ENCODE data around the gene DDX31. TPM values are rescaled to one million over a fixed set of nuclear protein-coding genes. Genes with fewer than 3 reads are reported as not detected.

DDX31 gene
- total RNA-seq, 1 experiment from 2014 or later = 19.2 TPM

- Histone ChIP-seq H3K36me3 (ENCODE audit: low read depth) (no peaks in the 10 kb centered on the region; the same call in 1 of the 2 replicates), H3K27me3 (ENCODE audit: insufficient read depth, low read depth) (no peaks in the 10 kb centered on the region), H3F3A (ENCODE audit: insufficient read depth, low read depth) (peaks cover 12% of the 10 kb centered on the region), H3K9me2 (ENCODE audit: insufficient read depth) (no peaks in the 10 kb centered on the region), H3K27ac (no peak overlapping the region), H2AFZ (no peak overlapping the region), H3K79me2 (ENCODE audit: low read depth) (peaks cover 92% of the 10 kb centered on the region), H4K20me1 (ENCODE audit: insufficient read depth) (peaks cover 63% of the 10 kb centered on the region), H3K9me3 (ENCODE audit: insufficient read depth, low read depth) (no peaks in the 10 kb centered on the region), H3K4me1 (replicated peaks; ENCODE audit: insufficient read depth) (peaks cover 25% of the 10 kb centered on the region), H3K4me2 (peak overlapping the region; percentile 5; the same call in 1 of the 2 replicates), H3K4me3 (no peak overlapping the region)
- peak in 1 of 2 experiments; percentile 45 for DNase-seq
- ChIA-PET CTCF (interaction anchor here (0.7 kb wide), 1 partner anchor 1942 kb away, joined by 4 read pairs; no protein-coding TSS in a partner anchor), POLR2A (ENCODE audit: unreplicated experiment) (no interaction called here)
- BruUV-seq (replicated peaks) = no TSS peak
- intact Hi-C loops (cut with micrococcal nuclease; ENCODE audit: unreplicated experiment) = no loop called here
- TF ChIP-seq EZH2 (IDR thresholded peaks at IDR 0.05; ENCODE audit: low read depth) (no peak), CTCF (conservative IDR thresholded peaks at IDR 0.05) (peak; percentile 40; the same call in 1 of the 2 replicates)
Observed at GRCh38 chr9:132673355-132673754, 3.6 kb upstream of the DDX31 start.

GRCh38 chr9:132672413-132672690 is 2.6 kb upstream of the DDX31 start:
- ChIA-PET CTCF (no interaction called here), POLR2A (ENCODE audit: unreplicated experiment) (no interaction called here)
- no peak for TF ChIP-seq CTCF (conservative IDR thresholded peaks at IDR 0.05)
- no peak for TF ChIP-seq EZH2 (IDR thresholded peaks at IDR 0.05; ENCODE audit: low read depth)
- intact Hi-C loops (cut with micrococcal nuclease; ENCODE audit: unreplicated experiment) = no loop called here
- H3K4me1 ChIP-seq (replicated peaks; ENCODE audit: insufficient read depth) = peaks cover 25% of the 10 kb centered on the region
- no TSS peak for BruUV-seq (replicated peaks)
- no peaks in the 10 kb centered on the region for H3K27me3 ChIP-seq (ENCODE audit: insufficient read depth, low read depth)
- H3F3A ChIP-seq (ENCODE audit: insufficient read depth, low read depth) = peaks cover 12% of the 10 kb centered on the region
- H4K20me1 ChIP-seq (ENCODE audit: insufficient read depth) = peaks cover 53% of the 10 kb centered on the region
- no peak for DNase-seq
- no peaks in the 10 kb centered on the region for H3K36me3 ChIP-seq (ENCODE audit: low read depth)
- H3K9me2 ChIP-seq (ENCODE audit: insufficient read depth) = no peaks in the 10 kb centered on the region
- peak overlapping the region; percentile 90 for H3K4me2 ChIP-seq
- H2AFZ ChIP-seq = no peak overlapping the region
- no peaks in the 10 kb centered on the region for H3K9me3 ChIP-seq (ENCODE audit: insufficient read depth, low read depth)
- peaks cover 93% of the 10 kb centered on the region for H3K79me2 ChIP-seq (ENCODE audit: low read depth)
- no peak overlapping the region for H3K27ac ChIP-seq
- peak overlapping the region; percentile 85; the same call in 1 of the 2 replicates for H3K4me3 ChIP-seq

- H2AFZ ChIP-seq = no peak overlapping the region
- no peak for TF ChIP-seq CTCF (conservative IDR thresholded peaks at IDR 0.05)
- no peak for TF ChIP-seq EZH2 (IDR thresholded peaks at IDR 0.05; ENCODE audit: low read depth)
- H3K4me1 ChIP-seq (replicated peaks; ENCODE audit: insufficient read depth) = peaks cover 25% of the 10 kb centered on the region
- ChIA-PET CTCF (interaction anchor here (2.3 kb wide), 1 partner anchor 127 kb away, joined by 9 read pairs; no protein-coding TSS in a partner anchor), POLR2A (ENCODE audit: unreplicated experiment) (interaction anchor here (0.6 kb wide), 1 partner anchor 11 kb away, joined by 4 read pairs; no protein-coding TSS in a partner anchor)
- no TSS peak for BruUV-seq (replicated peaks)
- peak overlapping the region; percentile 85 for H3K4me3 ChIP-seq
- H3K27me3 ChIP-seq (ENCODE audit: insufficient read depth, low read depth) = no peaks in the 10 kb centered on the region
- no peak overlapping the region; the same call in 1 of the 2 replicates for H3K27ac ChIP-seq
- peak overlapping the region; percentile 90 for H3K4me2 ChIP-seq
- peaks cover 47% of the 10 kb centered on the region for H4K20me1 ChIP-seq (ENCODE audit: insufficient read depth)
- peaks cover 12% of the 10 kb centered on the region for H3F3A ChIP-seq (ENCODE audit: insufficient read depth, low read depth)
- no peaks in the 10 kb centered on the region for H3K9me3 ChIP-seq (ENCODE audit: insufficient read depth, low read depth)
- H3K79me2 ChIP-seq (ENCODE audit: low read depth) = peaks cover 93% of the 10 kb centered on the region
- no peaks in the 10 kb centered on the region for H3K9me2 ChIP-seq (ENCODE audit: insufficient read depth)
- intact Hi-C loops (cut with micrococcal nuclease; ENCODE audit: unreplicated experiment) = no loop called here
- no peaks in the 10 kb centered on the region for H3K36me3 ChIP-seq (ENCODE audit: low read depth)
- no peak for DNase-seq
Observed at GRCh38 chr9:132671620-132672412, 2.0 kb upstream of the DDX31 start.

Measured in PC-9 (cell line).